KG1 (cell line): ENCODE data around the gene KCNE1.
"Not testable (repeated sequence)": the region's sequence is repeated elsewhere in the genome, so short reads cannot be mapped to it uniquely, and the experiment has no call there.

Experiments used
- DNase-seq: peaks from one replicate; lab custom pipeline; 2025; lab: John Stamatoyannopoulos, UW

Gene KCNE1

GRCh38 chr21:34511181-34511580 is 829 bp downstream of the KCNE1 start:
- no peak for DNase-seq

DNA sequence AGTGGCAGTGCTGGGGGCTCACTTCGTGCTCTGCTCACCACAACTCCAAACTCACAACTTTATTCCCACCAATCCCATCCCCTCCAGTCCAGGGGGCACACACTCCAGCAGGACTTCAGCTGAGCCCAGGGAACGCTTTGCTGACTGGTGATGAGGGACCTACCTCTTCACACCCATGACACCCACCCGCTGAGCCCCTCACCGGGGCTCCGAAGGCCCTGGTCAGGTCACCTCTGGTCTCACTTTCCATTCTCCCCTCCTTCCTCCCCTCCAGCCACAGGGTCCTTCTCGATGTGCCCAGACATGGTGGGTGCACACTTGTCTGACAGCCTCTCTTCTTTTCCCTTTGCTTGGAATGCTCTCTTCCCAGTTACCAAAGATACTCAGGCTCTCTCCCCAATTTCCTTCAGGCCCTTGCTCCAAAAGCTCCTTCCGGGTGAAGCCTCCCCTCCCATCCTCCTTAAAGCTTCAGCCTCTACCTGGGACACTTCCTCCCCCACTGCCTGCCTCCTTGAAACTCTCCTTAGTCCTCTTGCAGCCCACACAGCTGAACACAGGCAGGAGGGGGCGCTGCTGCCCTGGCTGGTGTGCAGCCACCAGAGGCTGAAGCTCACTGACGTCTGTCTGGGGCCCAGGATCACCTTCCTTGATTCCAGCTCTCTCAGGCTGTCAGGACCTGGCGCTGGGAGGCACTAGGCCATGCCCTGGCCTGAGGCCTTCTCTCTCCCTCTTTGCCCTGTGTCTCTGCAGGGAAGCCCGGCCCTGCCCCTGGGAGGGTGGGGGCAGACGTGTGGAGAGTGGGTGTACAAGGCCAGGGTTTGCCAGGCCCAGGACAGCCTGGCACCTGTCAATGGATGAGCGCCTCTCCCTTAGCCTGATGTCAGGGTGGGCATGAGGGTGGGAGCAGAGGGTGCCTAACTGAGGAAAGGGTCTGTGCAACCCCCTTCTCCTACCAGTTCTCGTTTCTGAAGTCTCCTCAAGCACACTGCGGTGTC is 1.6 kb downstream of the KCNE1 start:
- DNase-seq = no peak

GRCh38 chr21:34509151-34509550 is 2.9 kb downstream of the KCNE1 start:
- DNase-seq = no peak

GRCh38 chr21:34504595-34504994 is 7.4 kb downstream of the KCNE1 start:
- DNase-seq = no peak

DNA sequence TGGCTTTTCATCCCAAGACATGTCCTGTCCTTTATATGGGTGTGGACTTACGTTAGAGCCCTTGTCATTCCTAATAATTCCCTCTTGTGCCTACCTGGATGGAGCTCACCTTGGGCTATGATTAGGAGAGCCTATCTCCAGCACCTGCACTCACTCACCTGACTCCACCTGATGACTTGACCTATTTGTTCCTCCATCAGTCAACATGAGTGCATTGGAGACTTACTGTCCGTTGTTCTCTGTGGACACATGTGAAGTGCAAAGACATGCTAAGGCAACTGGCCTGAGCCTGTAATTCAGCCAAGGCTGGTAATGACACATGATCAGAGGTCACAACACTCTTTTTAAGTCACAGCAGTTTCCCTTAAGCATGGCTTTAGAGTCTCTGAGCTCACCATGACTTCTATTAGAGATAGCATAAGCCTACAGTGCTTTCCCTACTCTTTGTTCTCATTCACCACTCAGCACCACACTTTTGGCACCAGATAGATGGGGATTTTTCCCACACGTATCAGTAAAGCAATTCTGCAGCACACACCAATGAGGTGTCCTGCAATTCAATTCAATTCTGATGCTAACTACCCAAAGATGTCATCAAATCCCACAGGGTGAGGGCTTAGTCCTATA is 9.4 kb downstream of the KCNE1 start:
- DNase-seq = no peak

- DNase-seq = no peak
Observed at GRCh38 chr21:34501716-34502115, 10.3 kb downstream of the KCNE1 start.

DNA sequence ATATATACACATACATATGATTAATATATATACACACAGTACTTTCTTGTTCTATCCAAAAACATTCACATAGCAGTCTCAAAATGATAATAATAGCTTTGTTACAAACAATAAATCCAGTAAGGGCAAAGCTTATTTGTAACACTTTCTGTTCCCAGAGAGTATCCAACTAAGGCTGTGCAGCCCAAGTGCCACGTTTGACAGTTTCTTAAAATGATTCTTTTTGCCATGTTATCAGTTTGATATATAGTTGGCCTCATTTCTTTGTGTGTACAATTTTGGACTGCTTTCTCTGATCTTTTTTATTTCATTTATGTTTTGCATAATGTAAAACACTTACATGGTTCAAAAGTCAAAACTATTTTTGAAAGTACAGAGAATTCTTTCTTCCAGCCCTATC is 11.8 kb downstream of the KCNE1 start:
- DNase-seq = no peak

DNA sequence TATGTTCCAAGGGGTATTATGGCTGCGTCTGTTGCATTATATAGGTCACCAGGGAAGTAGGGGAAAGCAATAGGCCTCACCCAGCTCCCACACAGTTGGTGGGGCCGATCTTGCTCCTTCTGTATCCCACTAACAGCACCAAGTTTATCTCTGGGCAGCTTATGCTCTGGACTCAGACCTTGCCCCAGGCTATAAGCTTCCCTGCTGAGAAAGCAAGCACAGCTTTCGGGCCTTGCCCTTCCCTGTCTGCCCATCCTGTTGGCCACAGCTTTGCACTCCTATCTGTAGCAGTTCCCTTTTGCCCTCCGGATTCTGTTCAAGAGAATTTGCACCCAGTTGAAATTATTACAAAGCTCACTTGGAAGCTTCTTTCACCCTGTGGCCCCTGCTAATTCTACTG is 12.9 kb downstream of the KCNE1 start:
- DNase-seq = no peak

DNA sequence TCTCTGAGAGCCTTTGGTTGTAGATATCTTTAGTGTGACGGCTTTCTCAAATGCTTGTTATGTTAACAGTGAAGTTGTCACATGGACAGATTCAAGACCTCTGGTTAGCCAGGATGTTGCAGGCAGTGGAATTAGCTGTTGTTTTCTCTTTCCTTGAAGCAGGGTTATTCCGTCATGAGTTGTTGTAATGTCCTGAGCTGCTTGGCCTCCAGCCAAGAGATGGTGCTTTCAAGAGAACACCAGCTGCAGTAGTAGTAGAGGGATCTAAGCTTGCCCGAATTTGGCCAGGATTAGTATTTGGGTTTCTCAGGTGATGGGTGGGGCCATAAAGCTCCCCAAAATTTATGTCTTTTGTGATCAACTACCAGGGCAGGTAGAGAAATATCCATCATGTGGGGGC is 13.4 kb downstream of the KCNE1 start:
- DNase-seq = no peak

DNA sequence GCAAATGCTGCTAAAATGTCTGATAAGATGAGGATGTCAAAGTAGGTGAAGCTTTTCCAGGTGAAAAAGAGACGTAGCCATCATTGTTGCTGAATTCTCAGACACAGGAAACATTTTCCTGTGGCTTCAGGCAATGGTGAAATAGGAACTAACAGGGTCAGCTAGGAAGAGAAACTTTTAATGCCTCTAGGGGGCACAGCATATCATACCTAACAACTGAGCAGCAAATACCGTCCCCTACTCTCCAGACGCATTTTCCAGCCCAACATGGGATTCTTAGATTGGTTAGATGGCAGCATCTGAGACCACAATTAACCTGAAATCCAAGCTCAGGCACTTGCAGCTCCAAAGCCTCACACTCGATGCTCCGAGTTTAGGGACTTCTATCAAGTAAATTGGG is 28.2 kb downstream of the KCNE1 start:
- not testable (repeated sequence) for DNase-seq

- DNase-seq = not testable (repeated sequence)
Observed at GRCh38 chr21:34483435-34483834, 28.6 kb downstream of the KCNE1 start.

DNA sequence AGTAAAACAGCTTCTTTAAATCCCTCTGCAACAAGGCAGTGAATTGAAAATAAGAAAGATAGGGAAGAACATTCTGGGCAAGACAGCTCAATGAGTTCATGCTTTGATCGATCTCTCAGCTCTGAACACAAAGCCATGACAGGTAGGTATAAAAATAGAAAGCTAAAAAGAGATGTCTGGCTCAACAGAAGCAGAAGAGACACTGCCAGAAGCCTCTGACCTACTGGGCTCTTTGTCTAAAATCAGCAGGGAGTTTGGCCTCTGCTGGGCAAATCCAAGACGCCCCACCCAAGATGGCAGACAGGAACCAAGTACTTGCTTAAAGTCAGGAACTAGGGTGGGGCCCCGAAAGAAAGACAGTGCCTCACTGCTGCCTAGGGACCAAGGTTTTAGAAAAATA is 44.7 kb downstream of the KCNE1 start:
- DNase-seq = not testable (repeated sequence)

DNA sequence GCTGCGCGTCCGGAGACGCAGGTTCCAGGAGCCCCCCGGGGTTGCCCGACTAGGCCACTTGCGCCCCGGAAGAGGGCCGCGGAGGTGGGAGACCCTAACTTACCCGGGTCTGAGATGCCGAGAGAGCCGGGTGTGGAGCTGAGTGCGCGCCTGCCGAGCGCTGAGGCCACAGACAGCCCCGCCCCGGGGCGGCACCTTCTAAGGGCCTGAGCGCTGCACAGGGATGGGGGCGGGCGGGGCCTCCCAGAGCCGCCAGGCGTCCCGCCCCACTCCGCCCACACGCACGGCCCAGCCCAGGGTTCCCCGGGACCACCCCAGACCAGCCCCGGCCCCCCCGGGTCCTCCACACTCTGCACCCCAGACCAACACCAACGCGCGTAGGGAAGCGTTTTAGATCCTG is 52.6 kb downstream of the KCNE1 start:
- DNase-seq = not testable (repeated sequence)

DNA sequence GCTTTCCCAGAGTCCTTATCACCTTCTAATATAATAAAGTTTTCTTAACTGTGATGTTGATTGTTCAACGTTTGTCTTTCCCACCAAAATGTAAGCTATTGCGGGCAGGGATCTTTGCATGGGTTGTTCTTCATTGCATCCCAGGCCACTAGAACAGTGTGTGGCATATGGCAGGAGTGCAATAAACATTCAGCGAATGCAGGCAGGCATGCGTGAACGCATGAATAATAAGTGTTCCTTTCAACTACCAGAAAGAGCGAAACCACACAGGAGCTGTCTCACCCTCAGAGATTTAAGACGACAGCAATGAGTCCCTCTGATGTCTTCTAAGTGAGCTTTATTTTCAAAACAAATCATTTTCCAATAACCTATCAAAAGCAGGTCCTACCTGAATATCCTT is 53.7 kb downstream of the KCNE1 start:
- not testable (repeated sequence) for DNase-seq

DNA sequence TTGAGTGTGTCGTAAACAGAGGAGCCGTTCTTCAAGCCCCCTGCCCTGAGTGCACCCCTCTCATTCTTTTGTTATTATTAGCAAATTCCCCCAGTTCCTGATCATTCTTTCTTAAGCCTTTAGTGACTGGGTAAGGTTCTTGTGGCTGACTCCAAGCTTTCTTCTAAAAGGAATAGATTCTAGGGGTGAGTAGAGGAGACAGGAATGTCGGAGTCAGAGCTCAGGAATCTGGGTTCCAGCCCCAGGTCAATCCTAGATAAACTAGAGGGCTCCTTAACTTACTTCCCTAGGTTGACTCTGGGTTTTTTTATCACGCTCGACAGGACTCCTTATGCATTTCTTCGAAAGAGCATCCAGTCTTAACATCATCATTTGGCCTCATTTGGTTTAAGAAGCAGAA is 55.8 kb downstream of the KCNE1 start:
- not testable (repeated sequence) for DNase-seq

- DNase-seq = not testable (repeated sequence)
Observed at GRCh38 chr21:34455628-34456027, 56.4 kb downstream of the KCNE1 start.

DNA sequence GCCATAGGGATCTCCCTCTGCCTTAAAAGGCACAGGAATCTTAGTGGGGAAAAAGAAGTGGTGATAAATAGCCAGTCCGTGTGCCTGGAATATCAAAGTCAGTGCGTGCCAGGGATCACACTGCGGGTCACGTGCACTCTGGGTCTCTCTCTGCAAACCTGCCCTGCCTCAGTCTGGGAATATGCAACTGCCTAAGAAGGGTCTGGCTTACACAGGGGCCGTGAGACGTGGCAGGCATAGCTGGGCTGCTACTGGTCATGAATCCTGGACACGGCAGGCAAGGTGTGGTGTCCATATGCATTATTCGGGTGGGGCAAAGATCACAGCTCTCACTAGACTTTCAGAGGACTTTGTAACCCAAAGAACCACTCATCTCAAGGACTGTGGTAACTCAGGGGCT is 65.0 kb downstream of the KCNE1 start:
- not testable (repeated sequence) for DNase-seq

- not testable (repeated sequence) for DNase-seq
Observed at GRCh38 chr21:34443486-34443885, 68.5 kb downstream of the KCNE1 start.

DNA sequence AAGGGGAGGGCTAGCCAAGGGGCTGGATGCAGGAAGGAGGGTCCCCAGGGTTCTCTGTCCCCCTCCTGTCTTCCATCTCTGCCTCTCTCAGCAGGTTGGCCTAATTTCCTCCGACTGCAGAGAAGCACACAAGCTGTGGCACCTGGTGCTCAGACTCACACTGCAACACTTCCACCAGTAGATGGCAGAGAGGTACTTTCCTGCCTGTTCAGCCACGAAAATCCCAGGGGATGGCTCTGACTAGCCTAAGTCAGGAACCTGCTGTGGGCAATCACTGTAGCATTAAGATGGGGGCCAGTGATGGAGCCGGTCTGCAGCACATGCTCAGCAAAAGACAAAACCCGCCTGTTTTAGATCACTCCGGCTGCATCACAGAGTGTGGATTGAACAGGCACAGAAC is 82.3 kb downstream of the KCNE1 start:
- DNase-seq = not testable (repeated sequence)

- not testable (repeated sequence) for DNase-seq
Observed at GRCh38 chr21:34428441-34428840, 83.6 kb downstream of the KCNE1 start.

GRCh38 chr21:34427339-34427738 is 84.7 kb downstream of the KCNE1 start:
- not testable (repeated sequence) for DNase-seq

- not testable (repeated sequence) for DNase-seq
Observed at GRCh38 chr21:34423805-34424204, 88.2 kb downstream of the KCNE1 start, which contains the start of gene SMIM34. TSS of gene SMIM34 (minus strand) at chr21:34423951. CDS start at chr21:34423839, 112 bp downstream.
